NCI-H2196 treated with DMSO at 0.1 percent for 48 hours (cell line): Measurements from ENCODE around the gene THOC1.

Experiments used
- DNase-seq: peaks from one replicate; lab custom pipeline; 2025; ENCODE audit not compliant: unreplicated experiment; lab: John Stamatoyannopoulos, UW

THOC1 gene

DNA sequence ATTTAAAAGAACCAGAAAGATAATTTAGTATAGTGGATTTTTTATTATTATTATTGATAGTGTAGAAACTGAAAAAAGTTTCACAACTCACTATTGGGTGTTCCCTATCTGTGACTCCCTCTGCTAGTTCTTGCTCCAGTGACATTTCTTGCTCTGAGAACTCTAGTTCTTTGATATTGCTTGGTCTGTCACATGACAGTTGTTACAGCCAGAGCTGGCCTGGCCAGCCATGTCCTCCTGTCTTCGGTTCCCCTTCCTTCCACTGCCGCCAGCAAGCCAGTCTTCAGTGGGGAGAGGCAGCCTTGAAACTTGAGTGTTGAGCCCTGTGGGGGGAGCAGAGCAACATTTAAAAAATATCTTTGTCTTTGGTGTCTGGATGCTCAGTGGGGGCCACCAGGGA, 7.6 kb upstream of the THOC1 start:
- DNase-seq = no peak

DNA sequence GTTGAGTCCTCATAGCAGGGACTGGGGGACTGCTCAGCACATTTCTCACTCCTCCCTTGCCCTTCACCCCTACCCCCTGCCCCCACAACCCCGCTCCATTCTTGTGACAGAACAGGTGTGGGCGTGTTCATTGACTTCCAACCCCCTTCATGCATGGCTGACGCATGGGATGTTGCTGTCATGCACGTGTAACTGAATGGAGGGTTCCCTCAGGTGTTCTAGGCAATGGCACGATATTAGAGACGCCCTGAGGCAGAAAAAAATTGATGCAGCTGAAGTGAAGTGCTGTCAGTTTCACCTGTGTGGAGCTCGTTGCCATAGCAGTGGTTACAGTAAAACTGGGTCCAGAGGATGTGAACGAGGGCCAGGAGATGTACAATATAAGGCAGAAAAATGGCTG, 6.5 kb upstream of the THOC1 start:
- no peak for DNase-seq

DNA sequence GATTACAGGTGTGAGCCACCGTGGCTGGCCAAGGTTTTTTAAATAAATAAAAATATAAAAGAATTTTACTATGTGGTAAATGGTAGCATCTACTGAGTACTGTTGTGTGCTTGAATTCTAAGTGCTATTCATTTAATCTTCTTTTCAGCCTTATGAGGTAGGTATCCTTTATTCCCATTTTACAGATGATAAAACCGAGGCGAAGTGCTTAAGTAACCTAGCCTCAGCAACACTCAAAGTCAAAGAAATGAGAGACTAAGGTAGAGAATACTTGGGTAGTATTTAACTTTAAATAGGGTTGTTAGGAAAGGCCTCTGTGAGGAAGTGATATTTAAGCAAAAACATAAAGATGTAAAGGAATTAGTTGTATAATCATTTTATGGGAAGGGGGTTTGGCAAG, 5.7 kb upstream of the THOC1 start:
- no peak for DNase-seq

- no peak for DNase-seq
Observed at GRCh38 chr18:272650-273049, 4.8 kb upstream of the THOC1 start.

- DNase-seq = no peak
Observed at GRCh38 chr18:269480-270095, 1.7 kb upstream of the THOC1 start.

GRCh38 chr18:267380-267687, 513 bp downstream of the THOC1 start:
- peak; percentile 60 for DNase-seq

DNA sequence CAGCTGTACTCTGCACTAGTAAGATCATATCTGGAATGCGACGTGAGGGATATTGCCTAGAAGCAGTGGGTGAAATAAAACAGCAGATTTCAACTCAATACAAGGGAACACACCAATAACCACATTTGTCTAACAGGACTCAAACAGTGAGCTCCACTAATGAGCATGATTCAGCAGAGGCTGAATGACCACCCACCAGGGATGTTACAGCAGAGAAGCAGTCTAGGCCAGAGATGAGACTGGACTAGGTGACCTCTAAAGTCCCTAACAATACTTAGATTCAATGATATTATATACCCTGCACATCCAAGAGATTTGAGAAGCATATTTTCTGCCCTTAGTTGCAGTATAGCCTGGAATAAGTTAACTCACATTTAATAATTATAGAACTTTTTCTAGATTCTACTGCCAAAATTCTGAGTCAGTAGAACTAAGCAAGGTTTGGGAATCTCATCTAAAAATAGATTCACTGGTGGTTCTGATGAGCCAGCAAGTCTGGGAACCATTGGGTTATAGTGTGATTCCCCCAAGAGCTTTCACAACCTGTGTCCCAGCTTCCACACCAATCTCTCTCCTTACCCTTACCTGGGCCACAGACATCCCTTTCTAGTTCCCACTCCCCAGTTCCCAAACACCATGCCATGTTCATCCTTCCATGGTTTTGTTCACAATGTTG, 6.3 kb downstream of the THOC1 start:
- no peak for DNase-seq

DNA sequence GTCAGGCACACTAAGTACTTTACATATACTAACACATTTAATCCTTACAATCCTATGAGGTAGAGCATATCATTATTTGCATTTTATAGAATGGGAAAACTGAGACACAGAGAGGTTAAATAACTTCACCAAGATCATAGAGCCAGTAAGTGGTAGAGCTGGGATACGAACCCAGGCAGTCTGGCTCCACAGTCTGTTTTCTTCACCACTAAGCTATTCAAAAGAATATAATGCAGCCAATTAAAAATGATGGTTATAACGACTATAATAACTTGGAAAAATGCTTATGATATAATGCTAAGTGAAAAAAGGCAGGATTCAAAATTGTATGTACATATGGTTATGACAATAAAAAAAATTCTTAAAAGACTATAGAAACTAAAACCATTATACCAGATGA, 7.3 kb downstream of the THOC1 start:
- no peak for DNase-seq

- DNase-seq = no peak
Observed at GRCh38 chr18:255171-255570, 12.7 kb downstream of the THOC1 start.

DNA sequence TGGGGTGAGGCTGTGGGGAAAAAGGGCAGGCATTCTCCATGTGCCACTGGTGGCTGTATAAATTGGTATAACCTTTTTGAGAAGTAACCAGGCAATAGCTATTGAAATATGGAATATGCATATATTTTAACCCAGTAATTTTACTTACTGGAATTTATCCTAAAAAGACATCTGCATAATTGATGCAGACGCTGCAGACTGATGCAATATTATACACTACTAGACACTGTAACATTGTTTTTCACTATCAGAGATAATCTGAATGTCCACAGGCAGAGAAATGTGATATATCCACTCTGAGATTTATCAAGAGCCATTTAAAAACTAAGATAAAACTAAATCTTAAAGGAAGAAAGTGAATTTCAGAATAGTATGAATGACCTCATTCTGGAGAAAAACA, 14.7 kb downstream of the THOC1 start:
- DNase-seq = no peak

DNA sequence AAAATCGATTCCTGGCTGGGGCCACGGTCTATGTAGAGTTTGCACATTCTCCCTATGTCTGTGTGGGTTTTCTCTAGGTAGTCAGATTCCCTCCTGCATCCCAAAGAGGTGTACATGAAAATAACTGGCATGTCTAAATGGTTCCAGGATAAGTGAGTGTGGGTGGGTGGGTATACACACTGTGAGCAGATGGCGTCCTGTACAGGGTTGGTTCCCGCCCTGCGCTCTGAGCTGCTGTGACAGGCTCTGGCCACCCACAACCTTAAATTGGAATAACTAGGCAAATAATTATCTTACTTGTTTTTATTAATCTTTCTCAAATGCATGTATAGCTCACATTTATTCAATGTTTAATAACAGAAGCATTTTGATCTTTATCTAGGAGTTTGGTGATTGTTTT, 16.3 kb downstream of the THOC1 start:
- DNase-seq = no peak

GRCh38 chr18:250685-251084, 17.2 kb downstream of the THOC1 start:
- DNase-seq = no peak

DNA sequence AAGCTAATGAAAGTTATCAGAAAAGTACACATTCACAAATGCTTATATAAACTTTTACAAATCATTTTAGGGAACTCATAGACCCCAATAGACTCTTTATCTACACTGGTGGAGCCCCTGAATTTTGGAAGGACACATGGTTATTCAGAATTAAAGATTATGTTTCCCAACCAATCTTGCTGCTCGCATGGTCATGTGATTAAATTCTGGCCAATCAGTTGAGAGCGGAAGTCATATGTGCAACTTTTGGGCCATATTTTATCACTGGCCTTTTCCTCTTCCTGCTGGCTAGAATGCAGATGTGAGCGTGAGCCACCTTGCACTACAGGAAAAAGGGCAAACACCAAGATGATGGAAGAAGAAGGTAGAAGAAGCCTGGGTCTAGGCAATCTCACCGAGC, 19.8 kb downstream of the THOC1 start:
- no peak for DNase-seq

GRCh38 chr18:245282-245847, 22.5 kb downstream of the THOC1 start:
- DNase-seq = no peak

DNA sequence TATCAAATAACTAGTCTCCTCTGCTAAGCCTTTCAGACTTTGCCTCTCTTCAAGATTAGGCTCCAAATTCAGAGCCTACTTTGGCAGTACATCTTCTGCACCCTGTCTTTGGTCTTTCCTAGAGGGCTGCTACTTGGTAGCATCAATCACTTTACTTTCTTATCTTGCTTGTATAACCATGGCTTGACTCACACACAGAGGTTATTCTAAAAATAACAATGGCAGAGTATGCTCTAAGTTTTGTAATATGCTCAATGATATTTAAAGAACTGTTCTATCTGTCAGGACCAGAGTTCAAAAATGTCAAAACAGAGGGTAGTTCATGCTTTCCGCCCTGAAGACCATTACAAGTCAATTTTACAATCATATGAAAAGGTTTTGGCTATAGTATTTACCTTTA, 27.7 kb downstream of the THOC1 start:
- no peak for DNase-seq

DNA sequence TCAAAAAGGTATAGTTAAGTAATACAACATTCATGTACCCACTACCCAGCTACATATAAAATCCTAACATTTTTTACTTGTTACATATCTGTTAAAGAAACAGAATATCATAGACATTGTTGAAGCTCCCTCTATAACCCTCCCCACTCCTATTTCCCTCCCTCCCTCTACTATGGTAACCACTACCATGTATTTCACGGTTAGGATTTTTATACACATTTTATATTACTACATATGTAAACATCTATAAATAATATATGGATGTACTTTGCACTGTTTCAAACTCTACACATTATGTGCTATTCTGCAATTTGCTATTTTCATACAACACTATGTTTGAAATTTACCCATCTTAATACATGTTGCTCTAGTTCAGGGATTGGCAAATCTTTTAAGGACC, 36.3 kb downstream of the THOC1 start:
- DNase-seq = no peak

GRCh38 chr18:228586-228985, 39.3 kb downstream of the THOC1 start:
- DNase-seq = no peak

DNA sequence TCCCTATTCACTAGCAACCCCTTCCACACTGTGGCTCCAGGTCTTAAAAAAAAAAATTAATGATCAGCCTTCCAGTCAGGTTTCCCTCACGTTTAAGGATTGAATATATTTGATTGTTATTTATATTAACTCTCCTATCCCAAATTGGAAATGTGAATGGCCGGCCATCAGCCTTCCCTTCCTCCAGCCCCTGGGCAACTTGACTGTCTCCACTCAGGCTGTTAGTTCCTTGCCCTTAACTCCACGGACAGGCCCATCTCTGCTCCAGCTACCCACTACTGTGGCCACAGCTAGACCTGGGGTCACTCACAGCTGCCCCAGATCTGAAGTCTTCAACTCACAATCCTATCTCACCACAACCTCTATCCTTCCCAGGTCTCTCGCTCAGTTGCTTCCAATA, 39.9 kb downstream of the THOC1 start:
- DNase-seq = no peak

GRCh38 chr18:227374-227773, 40.5 kb downstream of the THOC1 start:
- no peak for DNase-seq

DNA sequence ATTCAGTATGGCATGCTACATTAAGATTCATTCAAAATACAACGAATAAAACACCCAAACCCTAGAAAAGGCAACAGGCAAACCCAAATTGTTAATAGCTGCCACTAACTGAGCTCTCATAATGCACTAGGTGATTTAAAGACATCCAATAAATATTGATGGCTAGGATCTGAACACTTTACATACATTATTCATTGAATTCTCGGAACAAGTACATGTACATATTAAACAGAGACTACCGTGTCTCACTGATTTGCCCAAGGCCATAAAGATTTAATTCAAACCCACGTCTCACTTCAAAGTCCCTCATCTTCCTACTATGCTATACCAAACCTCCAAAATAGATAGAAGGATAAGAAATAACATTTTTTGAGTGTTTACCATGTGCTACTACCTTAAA, 42.1 kb downstream of the THOC1 start:
- no peak for DNase-seq

- no peak for DNase-seq
Observed at GRCh38 chr18:220708-221107, 47.1 kb downstream of the THOC1 start.

- DNase-seq = no peak
Observed at GRCh38 chr18:217532-218336, 50.1 kb downstream of the THOC1 start.
